ENCODE measurements around the gene LY6G6F.
A peak's percentile ranks its signal among the peaks of the same experiment; 100 is the strongest.

The LY6G6F gene

GRCh38 chr6:31739639-31740396 lies 33.2 kb downstream of the LY6G6F start, which contains the start of gene MSH5:
Gene MSH5 (plus strand): TSS chr6:31740005. CDS start chr6:31740467, 462 bp downstream.
- peak within 1 kb of the TSS; percentile 89 for H3K14ac ChIP-seq (ENCODE audit: low read length)
- H3K23ac ChIP-seq (ENCODE audit: low read depth, low read length, poor library complexity) = peak within 1 kb of the TSS; percentile 94
- WGBS, 2 donors (ENCODE audit: extremely low coverage in 2 of 2, insufficient read length in 2 of 2, insufficient replicate concordance in 1 of 2) = no CpG with 5 or more reads among the region's 58 CpGs
- peaks cover 7 to 44% of the 10 kb centered on the region in 2 donors for H3K36me3 ChIP-seq (replicated peaks in 1 of 2; ENCODE audit: control insufficient read depth in 2 of 2, insufficient read depth in 2 of 2, low read length in 2 of 2)
- H2BK15ac ChIP-seq (ENCODE audit: low read length) = peak within 1 kb of the TSS; percentile 74
- H3K27me3 ChIP-seq (ENCODE audit: control insufficient read depth in 3 of 3, insufficient read depth in 3 of 3, low read depth in 1 of 3, low read length in 3 of 3) = no peaks in the 10 kb centered on the region
- H3K4me2 ChIP-seq (ENCODE audit: insufficient read depth, low read length, poor library complexity, severe bottlenecking) = peak within 1 kb of the TSS; percentile 83
- peak within 1 kb of the TSS; percentile 47 for H2BK120ac ChIP-seq (ENCODE audit: low read depth, low read length)
- H2AFZ ChIP-seq (ENCODE audit: low read length) = peak within 1 kb of the TSS; percentile 33
- peak within 1 kb of the TSS; percentile 94 for H2BK5ac ChIP-seq (ENCODE audit: low read length)
- peak within 1 kb of the TSS; percentile 88 for H3K27ac ChIP-seq (replicated peaks; ENCODE audit: low read length)
- H3K4me1 ChIP-seq (ENCODE audit: control insufficient read depth in 2 of 2, insufficient read depth in 1 of 2, low read depth in 1 of 2, low read length in 2 of 2) = peaks cover 26 to 28% of the 10 kb centered on the region in 2 donors
- peak within 1 kb of the TSS; percentile 92 for H4K91ac ChIP-seq (ENCODE audit: low read depth, low read length, poor library complexity)
- H3K9me3 ChIP-seq (replicated peaks in 1 of 2; ENCODE audit: control insufficient read depth in 2 of 2, insufficient read depth in 1 of 2, low read depth in 1 of 2, low read length in 2 of 2) = no peaks in the 10 kb centered on the region
- DNase-seq (ENCODE audit: low spot score) = peak; percentile 99
- peak within 1 kb of the TSS; percentile 84 for H3K9ac ChIP-seq (ENCODE audit: low read depth, low read length, poor library complexity)
- H2AK5ac ChIP-seq (ENCODE audit: low read depth, low read length) = peak within 1 kb of the TSS; percentile 99
- peaks cover 3% of the 10 kb centered on the region for H3K79me1 ChIP-seq (ENCODE audit: low read depth, low read length)
- peak within 1 kb of the TSS; percentile 14 for H2BK12ac ChIP-seq (ENCODE audit: low read length)
- H3K4ac ChIP-seq (ENCODE audit: low read length) = peak within 1 kb of the TSS; percentile 80
- H3K4me3 ChIP-seq (ENCODE audit: low read length in 2 of 2) = peak within 1 kb of the TSS; percentile 71 to 85
- peak within 1 kb of the TSS; percentile 95 for H3K18ac ChIP-seq (ENCODE audit: low read length)
- H4K8ac ChIP-seq (ENCODE audit: low read depth, low read length) = peak within 1 kb of the TSS; percentile 84

GRCh38 chr6:31740397-31741223 lies 33.9 kb downstream of the LY6G6F start:
- peak overlapping the region; percentile 95 for H3K18ac ChIP-seq (ENCODE audit: low read length)
- peak overlapping the region; percentile 84 for H4K8ac ChIP-seq (ENCODE audit: low read depth, low read length)
- peak overlapping the region; percentile 80 for H3K4ac ChIP-seq (ENCODE audit: low read length)
- peak overlapping the region; percentile 92 for H4K91ac ChIP-seq (ENCODE audit: low read depth, low read length, poor library complexity)
- H3K9me3 ChIP-seq (replicated peaks in 1 of 2; ENCODE audit: control insufficient read depth in 2 of 2, insufficient read depth in 1 of 2, low read depth in 1 of 2, low read length in 2 of 2) = no peaks in the 10 kb centered on the region
- peak overlapping the region; percentile 84 for H3K9ac ChIP-seq (ENCODE audit: low read depth, low read length, poor library complexity)
- peak overlapping the region; percentile 14 for H2BK12ac ChIP-seq (ENCODE audit: low read length)
- H3K14ac ChIP-seq (ENCODE audit: low read length) = peak overlapping the region; percentile 89
- H2AK5ac ChIP-seq (ENCODE audit: low read depth, low read length) = peak overlapping the region; percentile 99
- no CpG with 5 or more reads among the region's 29 CpGs for WGBS, 2 donors (ENCODE audit: extremely low coverage in 2 of 2, insufficient read length in 2 of 2, insufficient replicate concordance in 1 of 2)
- peak overlapping the region; percentile 94 for H2BK5ac ChIP-seq (ENCODE audit: low read length)
- H3K4me2 ChIP-seq (ENCODE audit: insufficient read depth, low read length, poor library complexity, severe bottlenecking) = peak overlapping the region; percentile 83
- H3K79me1 ChIP-seq (ENCODE audit: low read depth, low read length) = peaks cover 3% of the 10 kb centered on the region
- no peaks in the 10 kb centered on the region for H3K27me3 ChIP-seq (ENCODE audit: control insufficient read depth in 3 of 3, insufficient read depth in 3 of 3, low read depth in 1 of 3, low read length in 3 of 3)
- peak overlapping the region; percentile 71 to 85 for H3K4me3 ChIP-seq (ENCODE audit: low read length in 2 of 2)
- H3K23ac ChIP-seq (ENCODE audit: low read depth, low read length, poor library complexity) = peak overlapping the region; percentile 94
- H3K27ac ChIP-seq (replicated peaks; ENCODE audit: low read length) = peak overlapping the region; percentile 80
- peaks cover 25 to 30% of the 10 kb centered on the region in 2 donors for H3K4me1 ChIP-seq (ENCODE audit: control insufficient read depth in 2 of 2, insufficient read depth in 1 of 2, low read depth in 1 of 2, low read length in 2 of 2)
- H2BK15ac ChIP-seq (ENCODE audit: low read length) = peak overlapping the region; percentile 74
- H2AFZ ChIP-seq (ENCODE audit: low read length) = peak overlapping the region; percentile 33
- DNase-seq (ENCODE audit: low spot score) = no peak
- H3K36me3 ChIP-seq (replicated peaks in 1 of 2; ENCODE audit: control insufficient read depth in 2 of 2, insufficient read depth in 2 of 2, low read length in 2 of 2) = peaks cover 7 to 47% of the 10 kb centered on the region in 2 donors
- H2BK120ac ChIP-seq (ENCODE audit: low read depth, low read length) = peak overlapping the region; percentile 47

- Histone ChIP-seq H3K27me3 (ENCODE audit: control insufficient read depth in 3 of 3, insufficient read depth in 3 of 3, low read depth in 1 of 3, low read length in 3 of 3) (no peaks in the 10 kb centered on the region), H3K4ac (ENCODE audit: low read length) (no peak overlapping the region), H3K9ac (ENCODE audit: low read depth, low read length, poor library complexity) (no peak overlapping the region), H3K4me1 (ENCODE audit: control insufficient read depth in 2 of 2, insufficient read depth in 1 of 2, low read depth in 1 of 2, low read length in 2 of 2) (peaks cover 22 to 26% of the 10 kb centered on the region in 2 donors), H2BK120ac (ENCODE audit: low read depth, low read length) (no peak overlapping the region), H3K4me2 (ENCODE audit: insufficient read depth, low read length, poor library complexity, severe bottlenecking) (no peak overlapping the region), H2BK5ac (ENCODE audit: low read length) (no peak overlapping the region), H3K27ac (replicated peaks; ENCODE audit: low read length) (no peak overlapping the region), H3K18ac (ENCODE audit: low read length) (no peak overlapping the region), H2AFZ (ENCODE audit: low read length) (no peak overlapping the region), H4K91ac (ENCODE audit: low read depth, low read length, poor library complexity) (peak overlapping the region; percentile 19), H3K4me3 (ENCODE audit: low read length in 2 of 2) (no peak overlapping the region), H2BK12ac (ENCODE audit: low read length) (no peak overlapping the region), H2AK5ac (ENCODE audit: low read depth, low read length) (no peak overlapping the region), H3K14ac (ENCODE audit: low read length) (no peak overlapping the region), H3K9me3 (replicated peaks in 1 of 2; ENCODE audit: control insufficient read depth in 2 of 2, insufficient read depth in 1 of 2, low read depth in 1 of 2, low read length in 2 of 2) (no peaks in the 10 kb centered on the region), H4K8ac (ENCODE audit: low read depth, low read length) (no peak overlapping the region), H3K79me1 (ENCODE audit: low read depth, low read length) (peaks cover 1% of the 10 kb centered on the region), H3K23ac (ENCODE audit: low read depth, low read length, poor library complexity) (no peak overlapping the region), H2BK15ac (ENCODE audit: low read length) (no peak overlapping the region), H3K36me3 (replicated peaks in 1 of 2; ENCODE audit: control insufficient read depth in 2 of 2, insufficient read depth in 2 of 2, low read length in 2 of 2) (peaks cover 7 to 51% of the 10 kb centered on the region in 2 donors)
- DNase-seq (ENCODE audit: low spot score) = no peak
- no CpG with 5 or more reads among the region's 2 CpGs for WGBS, 2 donors (ENCODE audit: extremely low coverage in 2 of 2, insufficient read length in 2 of 2, insufficient replicate concordance in 1 of 2)
Measured at GRCh38 chr6:31741815-31742214, 35.1 kb downstream of the LY6G6F start.

- H3K27me3 ChIP-seq (ENCODE audit: control insufficient read depth in 3 of 3, insufficient read depth in 3 of 3, low read depth in 1 of 3, low read length in 3 of 3) = no peaks in the 10 kb centered on the region
- no peak overlapping the region for H4K8ac ChIP-seq (ENCODE audit: low read depth, low read length)
- H3K27ac ChIP-seq (replicated peaks; ENCODE audit: low read length) = no peak overlapping the region
- peak overlapping the region; percentile 18 for H2BK12ac ChIP-seq (ENCODE audit: low read length)
- no peak overlapping the region for H4K91ac ChIP-seq (ENCODE audit: low read depth, low read length, poor library complexity)
- H2BK5ac ChIP-seq (ENCODE audit: low read length) = no peak overlapping the region
- peaks cover 16 to 22% of the 10 kb centered on the region in 2 donors for H3K4me1 ChIP-seq (ENCODE audit: control insufficient read depth in 2 of 2, insufficient read depth in 1 of 2, low read depth in 1 of 2, low read length in 2 of 2)
- no peak overlapping the region for H3K4me3 ChIP-seq (ENCODE audit: low read length in 2 of 2)
- H2BK120ac ChIP-seq (ENCODE audit: low read depth, low read length) = no peak overlapping the region
- no peak overlapping the region for H3K18ac ChIP-seq (ENCODE audit: low read length)
- H3K23ac ChIP-seq (ENCODE audit: low read depth, low read length, poor library complexity) = no peak overlapping the region
- H3K4me2 ChIP-seq (ENCODE audit: insufficient read depth, low read length, poor library complexity, severe bottlenecking) = no peak overlapping the region
- no peak for DNase-seq (ENCODE audit: low spot score)
- no CpG with 5 or more reads among the region's 3 CpGs for WGBS, 2 donors (ENCODE audit: extremely low coverage in 2 of 2, insufficient read length in 2 of 2, insufficient replicate concordance in 1 of 2)
- H3K14ac ChIP-seq (ENCODE audit: low read length) = no peak overlapping the region
- no peak overlapping the region for H2AK5ac ChIP-seq (ENCODE audit: low read depth, low read length)
- H3K9me3 ChIP-seq (replicated peaks in 1 of 2; ENCODE audit: control insufficient read depth in 2 of 2, insufficient read depth in 1 of 2, low read depth in 1 of 2, low read length in 2 of 2) = no peaks in the 10 kb centered on the region
- peaks cover 12 to 62% of the 10 kb centered on the region in 2 donors for H3K36me3 ChIP-seq (replicated peaks in 1 of 2; ENCODE audit: control insufficient read depth in 2 of 2, insufficient read depth in 2 of 2, low read length in 2 of 2)
- peak overlapping the region; percentile 13 for H3K9ac ChIP-seq (ENCODE audit: low read depth, low read length, poor library complexity)
- H3K79me1 ChIP-seq (ENCODE audit: low read depth, low read length) = no peaks in the 10 kb centered on the region
- no peak overlapping the region for H3K4ac ChIP-seq (ENCODE audit: low read length)
- H2BK15ac ChIP-seq (ENCODE audit: low read length) = no peak overlapping the region
- no peak overlapping the region for H2AFZ ChIP-seq (ENCODE audit: low read length)
Measured at GRCh38 chr6:31742894-31743293, 36.2 kb downstream of the LY6G6F start.

Measured in neuronal stem cell (in vitro differentiated cells).